Lung (tissue), 12 donors: ENCODE measurements around the gene FYN. TPM values are rescaled to one million over a fixed set of nuclear protein-coding genes. Genes with fewer than 3 reads are reported as not detected.

Source experiments
- ATAC-seq: fragments of 200-7000 bp; cut with Tn5 transposase; one replicate; pipeline ENCODE4 v1.9.1; 2020; ENCODE audit warnings: moderate number of reproducible peaks; ENCODE audit not compliant: insufficient read depth, low FRiP score
- DNase-seq, 3 donors: peaks; one replicate each; pipeline ENCODE4 v3.0.0-alpha.2; 2013 to 2017
- H3K27ac ChIP-seq, 2 donors: one replicate each; pipeline ENCODE4 v1.5.1; 2013; ENCODE audit warnings: mild to moderate bottlenecking in 2 of 2, moderate library complexity in 2 of 2, control low read depth in 1 of 2, inconsistent platforms in 1 of 2, low read depth in 1 of 2, low read length in 1 of 2
- H3K27me3 ChIP-seq, 3 donors: one replicate each; pipeline ENCODE4 v1.5.1; 2013; ENCODE audit warnings: low read length in 2 of 3; ENCODE audit not compliant: control insufficient read depth in 3 of 3, insufficient read depth in 3 of 3
- H3K36me3 ChIP-seq, 4 donors: one replicate each; pipeline ENCODE4 v1.5.1; 2013; ENCODE audit warnings: low read length in 4 of 4, mild to moderate bottlenecking in 1 of 4, moderate library complexity in 1 of 4; ENCODE audit not compliant: control insufficient read depth in 4 of 4, insufficient read depth in 4 of 4
- H3K4me1 ChIP-seq, 5 donors: one replicate each; pipeline ENCODE4 v1.5.1; 2013; ENCODE audit warnings: low read length in 5 of 5, mild to moderate bottlenecking in 2 of 5, moderate library complexity in 1 of 5; ENCODE audit not compliant: control insufficient read depth in 5 of 5, insufficient read depth in 5 of 5
- H3K4me3 ChIP-seq: one replicate; pipeline ENCODE4 v1.5.1; 2013; ENCODE audit warnings: mild to moderate bottlenecking, control low read depth, moderate library complexity
- H3K9ac ChIP-seq, 2 donors: one replicate each; pipeline ENCODE4 v1.5.1; 2013; ENCODE audit warnings: low read length in 2 of 2, control low read depth in 1 of 2; ENCODE audit not compliant: insufficient read depth in 1 of 2
- H3K9me3 ChIP-seq, 4 donors: one replicate each; pipeline ENCODE4 v1.5.1; 2013; ENCODE audit warnings: low read length in 3 of 4, mild to moderate bottlenecking in 1 of 4, moderate library complexity in 1 of 4; ENCODE audit not compliant: control insufficient read depth in 4 of 4, insufficient read depth in 3 of 4
- WGBS, 2 donors: extraction: QIAGEN DNeasy Blood & Tissue Kit; methylation state at CpG; one replicate each; pipeline ENCODE4 v1.1.7; 2013; 5-methylcytosine and 5-hydroxymethylcytosine counted together
- polyA plus RNA-seq, 2 donors: library from polyadenylated mRNA; stranded (reverse); fragments of 200-250 nt; gene quantifications; one replicate each; pipeline ENCODE4 v1.2.1, GENCODE V29; 2013
- total RNA-seq, 2 donors: library from RNA; depleted of rRNA in 1 of 2; stranded (reverse); fragments of >200 nt in 1 of 2; gene quantifications; one replicate each; pipeline ENCODE4 v1.2.1, GENCODE V29; 2014 to 2021
- TF ChIP-seq, protein P1 (sequence below): IDR thresholded peaks from 2 replicates; pipeline ENCODE4 v1.5.1; 2012; ENCODE audit warnings: mild to moderate bottlenecking; ENCODE audit errors: control extremely low read depth, extremely low read depth
- donor health status: control.
- donor health status: control.
- donor health status: Bipolar disorder and iron deficiency.
- donor health status: healthy.
- donor health status: DM: yes; HTN: yes; CAD: no.

FYN gene
- total and polyA plus RNA-seq, 4 donors = 27.3 to 157 (median 71.0) TPM

DNA sequence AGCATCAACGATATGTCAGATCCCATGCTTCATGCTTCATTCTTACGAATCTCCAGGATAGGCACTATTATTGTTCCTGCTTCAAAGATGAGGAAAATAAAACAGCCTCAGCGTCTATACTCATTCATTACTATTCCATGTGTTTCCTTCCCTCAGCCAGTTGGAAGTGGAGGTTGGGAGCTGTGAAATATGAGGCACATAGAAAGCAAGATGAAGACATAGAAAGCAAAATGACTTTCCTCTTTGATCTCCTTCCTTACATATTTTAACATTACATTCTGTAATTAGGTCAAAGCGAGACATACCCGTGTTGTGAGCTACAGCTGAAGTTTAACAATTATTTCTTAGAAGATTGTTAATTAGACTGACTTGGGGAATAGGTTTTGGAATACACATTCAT is 125.4 kb downstream of the FYN start:
- Histone ChIP-seq H3K4me3 (no peak overlapping the region), H3K9ac (no peak overlapping the region), H3K9me3 (no peaks in the 10 kb centered on the region), H3K27ac (peak overlapping the region in 1 of 2 donors; percentile 48), H3K4me1 (peaks cover 9 to 35% (median 25%) of the 10 kb centered on the region in 5 donors), H3K36me3 (no peaks in the 10 kb centered on the region), H3K27me3 (no peaks in the 10 kb centered on the region)
- TF ChIP-seq, protein P1, sequence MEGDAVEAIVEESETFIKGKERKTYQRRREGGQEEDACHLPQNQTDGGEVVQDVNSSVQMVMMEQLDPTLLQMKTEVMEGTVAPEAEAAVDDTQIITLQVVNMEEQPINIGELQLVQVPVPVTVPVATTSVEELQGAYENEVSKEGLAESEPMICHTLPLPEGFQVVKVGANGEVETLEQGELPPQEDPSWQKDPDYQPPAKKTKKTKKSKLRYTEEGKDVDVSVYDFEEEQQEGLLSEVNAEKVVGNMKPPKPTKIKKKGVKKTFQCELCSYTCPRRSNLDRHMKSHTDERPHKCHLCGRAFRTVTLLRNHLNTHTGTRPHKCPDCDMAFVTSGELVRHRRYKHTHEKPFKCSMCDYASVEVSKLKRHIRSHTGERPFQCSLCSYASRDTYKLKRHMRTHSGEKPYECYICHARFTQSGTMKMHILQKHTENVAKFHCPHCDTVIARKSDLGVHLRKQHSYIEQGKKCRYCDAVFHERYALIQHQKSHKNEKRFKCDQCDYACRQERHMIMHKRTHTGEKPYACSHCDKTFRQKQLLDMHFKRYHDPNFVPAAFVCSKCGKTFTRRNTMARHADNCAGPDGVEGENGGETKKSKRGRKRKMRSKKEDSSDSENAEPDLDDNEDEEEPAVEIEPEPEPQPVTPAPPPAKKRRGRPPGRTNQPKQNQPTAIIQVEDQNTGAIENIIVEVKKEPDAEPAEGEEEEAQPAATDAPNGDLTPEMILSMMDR = no peak
- DNase-seq (no peak), ATAC-seq (no peak)
- 59 to 63% methylated on average over 5 of the region's 5 CpGs for WGBS, 2 donors

GRCh38 chr6:111747396-111747795 is 125.9 kb downstream of the FYN start:
- H3K9me3 ChIP-seq = no peaks in the 10 kb centered on the region
- DNase-seq (no peak), ATAC-seq (no peak)
- 65 to 78% methylated on average over 6 of the region's 6 CpGs for WGBS, 2 donors
- no peaks in the 10 kb centered on the region for H3K36me3 ChIP-seq
- TF ChIP-seq, protein P1 = no peak
- no peak overlapping the region for H3K9ac ChIP-seq
- no peak overlapping the region for H3K4me3 ChIP-seq
- H3K4me1 ChIP-seq = peaks cover 9 to 34% (median 25%) of the 10 kb centered on the region in 5 donors
- H3K27me3 ChIP-seq = no peaks in the 10 kb centered on the region
- peak overlapping the region in 1 of 2 donors; percentile 48 for H3K27ac ChIP-seq

DNA sequence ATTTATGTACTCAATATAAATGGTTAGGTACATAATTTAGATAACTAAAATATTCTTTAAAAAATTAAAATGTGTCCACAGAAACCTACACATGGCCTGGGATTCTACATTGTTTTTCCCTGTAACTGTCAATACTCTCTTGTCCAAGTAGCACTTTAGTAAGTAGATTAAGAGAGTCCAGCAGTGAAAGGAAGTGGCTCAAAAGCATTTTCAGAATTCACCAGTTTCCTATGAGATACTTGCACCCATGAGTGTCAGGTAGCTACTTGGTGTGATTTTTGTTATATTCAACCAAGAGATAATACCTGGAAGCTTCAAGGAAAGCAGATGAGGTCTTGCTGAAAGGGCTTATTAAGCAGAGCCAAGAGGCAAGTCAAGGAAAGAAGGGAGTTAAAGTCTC is 126.3 kb downstream of the FYN start:
- TF ChIP-seq, protein P1 = no peak
- ATAC-seq (no peak), DNase-seq (no peak)
- peaks cover 9 to 34% (median 25%) of the 10 kb centered on the region in 5 donors for H3K4me1 ChIP-seq
- H3K9ac ChIP-seq = no peak overlapping the region
- H3K27ac ChIP-seq = peak overlapping the region in 1 of 2 donors; percentile 36
- H3K9me3 ChIP-seq = no peaks in the 10 kb centered on the region
- H3K4me3 ChIP-seq = no peak overlapping the region
- no peaks in the 10 kb centered on the region for H3K27me3 ChIP-seq
- H3K36me3 ChIP-seq = no peaks in the 10 kb centered on the region

- H3K27ac ChIP-seq = peak overlapping the region in 1 of 2 donors; percentile 27
- H3K9ac ChIP-seq = no peak overlapping the region
- peaks cover 9 to 34% (median 25%) of the 10 kb centered on the region in 5 donors for H3K4me1 ChIP-seq
- ATAC-seq (no peak), DNase-seq (no peak)
- H3K27me3 ChIP-seq = no peaks in the 10 kb centered on the region
- WGBS, 2 donors = 34 to 77% methylated on average over 1 of the region's 1 CpG
- H3K9me3 ChIP-seq = peaks cover 0 to 2% (median 0%) of the 10 kb centered on the region in 4 donors
- TF ChIP-seq, protein P1 = no peak
- H3K36me3 ChIP-seq = no peaks in the 10 kb centered on the region
- no peak overlapping the region for H3K4me3 ChIP-seq
These were observed 127.6 kb downstream of the FYN start for GRCh38 chr6:111745636-111746035.
